Hematopoietic multipotent progenitor cell treated with erythropoietin and hydrocortisone succinate and interleukin-3 and kit ligand, for 15 days (in vitro differentiated cells): ENCODE data around the gene HABP4.
"Not testable (repeated sequence)": the region's sequence is repeated elsewhere in the genome, so short reads cannot be mapped to it uniquely, and the experiment has no call there.

Experiments
- DNase-seq: peaks from one replicate; pipeline ENCODE4 v3.0.0-alpha.2; 2015; ENCODE audit warnings: low spot score

The HABP4 gene

GRCh38 chr9:96498796-96499195 is 48.8 kb downstream of the HABP4 start:
- DNase-seq = no peak

- DNase-seq = no peak
Observed at GRCh38 chr9:96499257-96499656, 49.3 kb downstream of the HABP4 start.

- no peak for DNase-seq
Observed at GRCh38 chr9:96500696-96501632, 51.0 kb downstream of the HABP4 start.

- DNase-seq = no peak
Observed at GRCh38 chr9:96501633-96502538, 51.9 kb downstream of the HABP4 start.

GRCh38 chr9:96502539-96503373 is 52.8 kb downstream of the HABP4 start:
- no peak for DNase-seq

- not testable (repeated sequence) for DNase-seq
Observed at GRCh38 chr9:96503374-96503748, 53.4 kb downstream of the HABP4 start.

- DNase-seq = no peak
Observed at GRCh38 chr9:96503918-96504317, 53.9 kb downstream of the HABP4 start.

- DNase-seq = no peak
Observed at GRCh38 chr9:96505316-96505991, 55.5 kb downstream of the HABP4 start.

- no peak for DNase-seq
Observed at GRCh38 chr9:96508227-96508940, 58.4 kb downstream of the HABP4 start.

- no peak for DNase-seq
Observed at GRCh38 chr9:96509026-96509425, 59.1 kb downstream of the HABP4 start.

- DNase-seq = no peak
Observed at GRCh38 chr9:96509848-96510247, 59.9 kb downstream of the HABP4 start.

- DNase-seq = no peak
Observed at GRCh38 chr9:96510258-96510657, 60.3 kb downstream of the HABP4 start.

GRCh38 chr9:96512240-96512639 is 62.3 kb downstream of the HABP4 start:
- DNase-seq = no peak

- no peak for DNase-seq
Observed at GRCh38 chr9:96513622-96514021, 63.7 kb downstream of the HABP4 start.

GRCh38 chr9:96514108-96514799 is 64.3 kb downstream of the HABP4 start:
- DNase-seq = no peak

GRCh38 chr9:96514800-96515158 is 64.8 kb downstream of the HABP4 start:
- no peak for DNase-seq

GRCh38 chr9:96515621-96516470 is 65.9 kb downstream of the HABP4 start:
- no peak for DNase-seq

- no peak for DNase-seq
Observed at GRCh38 chr9:96519095-96519494, 69.1 kb downstream of the HABP4 start.

GRCh38 chr9:96519787-96520186 is 69.8 kb downstream of the HABP4 start:
- DNase-seq = no peak
